Subcutaneous abdominal adipose tissue (tissue), 5 donors: ENCODE measurements around the gene ELMO1.

ENCODE experiments used
- H3K27ac ChIP-seq: one replicate; pipeline ENCODE4 v1.7.0; 2013; ENCODE audit warnings: low read depth, mild to moderate bottlenecking, inconsistent platforms, low read length, moderate library complexity
- H3K27me3 ChIP-seq, 5 donors: one replicate each; pipeline ENCODE4 v1.7.0; 2013; ENCODE audit warnings: low read length in 5 of 5, inconsistent platforms in 1 of 5; ENCODE audit not compliant: control insufficient read depth in 5 of 5, insufficient read depth in 4 of 5
- H3K36me3 ChIP-seq, 5 donors: one replicate each; pipeline ENCODE4 v1.7.0; 2013; ENCODE audit warnings: low read length in 5 of 5; ENCODE audit not compliant: control insufficient read depth in 5 of 5, insufficient read depth in 5 of 5
- H3K4me1 ChIP-seq, 5 donors: one replicate each; pipeline ENCODE4 v1.7.0; 2013; ENCODE audit warnings: low read length in 5 of 5, mild to moderate bottlenecking in 3 of 5, moderate library complexity in 1 of 5; ENCODE audit not compliant: control insufficient read depth in 5 of 5, insufficient read depth in 5 of 5
- H3K4me3 ChIP-seq, 5 donors: one replicate each; pipeline ENCODE4 v1.7.0; 2013; ENCODE audit warnings: low read length in 5 of 5, low read depth in 1 of 5
- H3K9ac ChIP-seq, 5 donors: one replicate each; pipeline ENCODE4 v1.7.0; 2013; ENCODE audit warnings: low read length in 5 of 5, mild to moderate bottlenecking in 4 of 5, moderate library complexity in 3 of 5
- H3K9me3 ChIP-seq, 5 donors: one replicate each; pipeline ENCODE4 v1.7.0; 2013; ENCODE audit warnings: low read length in 5 of 5; ENCODE audit not compliant: control insufficient read depth in 5 of 5
- donor health status: healthy.
- donor health status: healthy.
- donor health status: healthy.
- donor health status: healthy.
- donor health status: healthy.

ELMO1 gene

GRCh38 chr7:36809086-36809485 is 639.6 kb downstream of the ELMO1 start:
- Histone ChIP-seq H3K27me3 (no peaks in the 10 kb centered on the region), H3K36me3 (no peaks in the 10 kb centered on the region), H3K4me1 (no peaks in the 10 kb centered on the region), H3K9ac (no peak overlapping the region), H3K27ac (no peak overlapping the region), H3K9me3 (no peaks in the 10 kb centered on the region), H3K4me3 (no peak overlapping the region)

- H3K9ac ChIP-seq = no peak overlapping the region
- H3K4me1 ChIP-seq = no peaks in the 10 kb centered on the region
- no peaks in the 10 kb centered on the region for H3K27me3 ChIP-seq
- H3K9me3 ChIP-seq = no peaks in the 10 kb centered on the region
- H3K36me3 ChIP-seq = no peaks in the 10 kb centered on the region
- no peak overlapping the region for H3K27ac ChIP-seq
- no peak overlapping the region for H3K4me3 ChIP-seq
Measured at GRCh38 chr7:36806891-36807290, 641.8 kb downstream of the ELMO1 start.
